NCI-H2171 (cell line): ENCODE results near the gene MNX1.

Experiments used
- DNase-seq: peaks from one replicate; lab custom pipeline; 2025; lab: John Stamatoyannopoulos, UW

The MNX1 gene

GRCh38 chr7:156969972-156970420 is 40.5 kb downstream of the MNX1 start:
- peak; percentile 10 for DNase-seq

- DNase-seq, result no peak
Observed at GRCh38 chr7:156968183-156968582, 42.3 kb downstream of the MNX1 start.

- no peak for DNase-seq
Observed at GRCh38 chr7:156966387-156966786, 44.1 kb downstream of the MNX1 start.

- DNase-seq, result no peak
Observed at GRCh38 chr7:156964971-156965370, 45.5 kb downstream of the MNX1 start.

GRCh38 chr7:156963472-156963871 is 47.0 kb downstream of the MNX1 start:
- DNase-seq, result no peak

GRCh38 chr7:156962897-156963296 is 47.6 kb downstream of the MNX1 start:
- no peak for DNase-seq

- no peak for DNase-seq
Observed at GRCh38 chr7:156962145-156962544, 48.3 kb downstream of the MNX1 start.

- DNase-seq, result no peak
Observed at GRCh38 chr7:156956727-156957126, 53.7 kb downstream of the MNX1 start.

GRCh38 chr7:156954941-156955340 is 55.5 kb downstream of the MNX1 start:
- DNase-seq, result no peak
